K562 (cell line): ENCODE results near the gene CLASP1. TPM values are rescaled to one million over a fixed set of nuclear protein-coding genes. Genes with fewer than 3 reads are reported as not detected.

Source experiments
- CTBP1 ChIP-seq: fragments of 450-650 bp; IDR thresholded peaks from 2 replicates; pipeline ENCODE4 v1.6.1; 2016; ENCODE audit warnings: borderline replicate concordance
- DIDO1 ChIP-seq: fragments of 450-650 bp; IDR thresholded peaks from 2 replicates; pipeline ENCODE4 v1.6.1; 2016; ENCODE audit warnings: low read depth, missing biosample characterization, missing genetic modification characterization
- GABPB2 ChIP-seq: fragments of 250-450 bp; sonication (Bioruptor Pico); conservative IDR thresholded peaks from 2 replicates; pipeline ENCODE4 v1.5.1; 2021; ENCODE audit warnings: mild to moderate bottlenecking
- HDGF ChIP-seq: fragments of 450-650 bp; IDR thresholded peaks from 2 replicates; pipeline ENCODE4 v1.6.1; 2016
- PTTG1 ChIP-seq: fragments of 450-650 bp; IDR thresholded peaks from 2 replicates; pipeline ENCODE4 v1.6.1; 2016; ENCODE audit warnings: low read depth, mild to moderate bottlenecking, missing genetic modification characterization, missing compliant biosample characterization
- SIN3B ChIP-seq: fragments of 450-650 bp; IDR thresholded peaks from 2 replicates; pipeline ENCODE4 v1.6.1; 2017; ENCODE audit warnings: low read depth, mild to moderate bottlenecking, moderate library complexity
- ZBTB11 ChIP-seq, 3 experiments: fragments of 200-800 bp in 1 of 3; fragments of 250-450 bp in 1 of 3; fragments of 450-650 bp in 1 of 3; sonication (Bioruptor Pico) in 1 of 3; sonication (Bioruptor generic) in 1 of 3; formaldehyde crosslinking in 1 of 3; IDR thresholded peaks; 2 replicates each; pipeline versions ENCODE4 v1.6.1 to v1.8.0; 2016 to 2022; ENCODE audit warnings: mild to moderate bottlenecking in 2 of 3, missing genetic modification characterization in 2 of 3, missing compliant biosample characterization in 1 of 3, moderate library complexity in 1 of 3
- ZBTB43 ChIP-seq: sonication (generic); formaldehyde crosslinking; IDR thresholded peaks from 2 replicates; pipeline ENCODE4 v1.8.0; 2023; ENCODE audit warnings: mild to moderate bottlenecking, missing genetic modification reagents
- ZFP30 ChIP-seq: fragments of 250-450 bp; sonication (Bioruptor Pico); IDR thresholded peaks from 2 replicates; pipeline ENCODE4 v1.8.0; 2022; ENCODE audit warnings: moderate library complexity, mild to moderate bottlenecking, inconsistent platforms, borderline replicate concordance
- ZNF121 ChIP-seq: sonication (generic); formaldehyde crosslinking; conservative IDR thresholded peaks from 2 replicates; pipeline ENCODE4 v1.8.0; 2022; ENCODE audit warnings: missing genetic modification reagents
- ZNF57 ChIP-seq: fragments of 450-650 bp; formaldehyde crosslinking; IDR thresholded peaks from 2 replicates; pipeline ENCODE4 v1.4.0; 2020; ENCODE audit warnings: mild to moderate bottlenecking, moderate library complexity
- ZNF668 ChIP-seq: fragments of 250-450 bp; sonication (Bioruptor Pico); IDR thresholded peaks from 2 replicates; pipeline ENCODE4 v1.8.0; 2022; ENCODE audit warnings: mild to moderate bottlenecking, inconsistent platforms
- ZNF764 ChIP-seq: fragments of 250-450 bp; sonication (Bioruptor Pico); IDR thresholded peaks from 2 replicates; pipeline ENCODE4 v1.4.0; 2020; ENCODE audit warnings: low read depth, mild to moderate bottlenecking, moderate library complexity
- ZSCAN32 ChIP-seq: fragments of 450-650 bp; formaldehyde crosslinking; IDR thresholded peaks from 2 replicates; pipeline ENCODE4 v1.4.0; 2020; ENCODE audit warnings: mild to moderate bottlenecking, moderate library complexity
- polyA plus RNA-seq, 8 experiments: library from polyadenylated mRNA; depleted of rRNA in 4 of 8; stranded (reverse) in 5 of 8; unstranded in 3 of 8; fragments of >200 nt; fragmentation: Nextera tagmentation in 2 of 8; fragmentation: Illumina TruSeq in 1 of 8; extraction: Ambion mirVana in 2 of 8; extraction: Trizol in 1 of 8; gene quantifications; 2 replicates each; pipeline versions ENCODE4 v1.2.1 to v1.2.3, GENCODE V29; 2011 to 2014; ENCODE audit warnings: inconsistent platforms in 1 of 8, missing spikeins in 1 of 8
- total RNA-seq, 7 experiments: library from RNA; depleted of rRNA in 6 of 7; stranded (reverse); fragments of >200 nt in 6 of 7; fragmentation: Illumina TruSeq in 2 of 7; extraction: Trizol in 2 of 7; gene quantifications; 2 replicates each; pipeline versions ENCODE4 v1.2.1 to v1.2.3, GENCODE V29; 2011 to 2021; ENCODE audit warnings: low replicate concordance in 1 of 7
- TF ChIP-seq, protein P1 (sequence below), 2 experiments: fragments of 450-650 bp; conservative IDR thresholded peaks; 2 replicates each; pipeline ENCODE4 v1.6.1; 2017; ENCODE audit warnings: mild to moderate bottlenecking in 2 of 2, moderate library complexity in 2 of 2

CLASP1 gene
- total and polyA plus RNA-seq, 9 of the 15 experiments (the other 6 are each of a cell fraction or from before 2014, with no cell fraction given): 1.7 to 40.3 (median 20.7) TPM

DNA sequence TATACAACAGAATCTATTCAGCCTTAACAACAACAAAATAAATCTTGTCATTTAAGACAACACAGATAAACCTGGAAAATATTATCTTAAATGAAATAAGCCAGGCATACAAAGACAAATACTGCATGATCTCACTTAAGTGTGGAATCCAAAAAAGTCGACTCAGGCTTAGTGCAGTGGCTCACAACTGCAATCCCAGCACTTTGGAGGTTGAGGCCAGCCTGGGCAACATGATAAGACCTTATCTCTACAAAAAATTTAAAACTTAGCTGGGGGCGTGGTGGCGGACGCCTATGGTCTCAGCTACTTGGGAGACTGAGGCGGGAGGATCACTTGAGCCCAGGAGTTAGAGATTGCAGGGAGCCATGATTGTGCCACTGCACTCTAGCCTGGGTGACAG is 193.8 kb downstream of the CLASP1 start (continued):
- TF ChIP-seq ZFP30 (no peak), ZBTB11 (CRISPR knock-in tag; IDR thresholded peaks at IDR 0.05) (no peak), CTBP1 (peak; percentile 39; the same call in 1 of the 2 replicates), PTTG1 (tag) (no peak), ZSCAN32 (CRISPR knock-in tag) (no peak), HDGF (no peak), ZNF57 (CRISPR knock-in tag) (no peak), ZNF668 (no peak), GABPB2 (CRISPR knock-in tag) (no peak), ZNF764 (CRISPR knock-in tag) (no peak), ZBTB43 (CRISPR knock-in tag) (no peak), SIN3B (no peak), ZNF121 (CRISPR knock-in tag) (no peak), DIDO1 (no peak)
- TF ChIP-seq, protein P1, sequence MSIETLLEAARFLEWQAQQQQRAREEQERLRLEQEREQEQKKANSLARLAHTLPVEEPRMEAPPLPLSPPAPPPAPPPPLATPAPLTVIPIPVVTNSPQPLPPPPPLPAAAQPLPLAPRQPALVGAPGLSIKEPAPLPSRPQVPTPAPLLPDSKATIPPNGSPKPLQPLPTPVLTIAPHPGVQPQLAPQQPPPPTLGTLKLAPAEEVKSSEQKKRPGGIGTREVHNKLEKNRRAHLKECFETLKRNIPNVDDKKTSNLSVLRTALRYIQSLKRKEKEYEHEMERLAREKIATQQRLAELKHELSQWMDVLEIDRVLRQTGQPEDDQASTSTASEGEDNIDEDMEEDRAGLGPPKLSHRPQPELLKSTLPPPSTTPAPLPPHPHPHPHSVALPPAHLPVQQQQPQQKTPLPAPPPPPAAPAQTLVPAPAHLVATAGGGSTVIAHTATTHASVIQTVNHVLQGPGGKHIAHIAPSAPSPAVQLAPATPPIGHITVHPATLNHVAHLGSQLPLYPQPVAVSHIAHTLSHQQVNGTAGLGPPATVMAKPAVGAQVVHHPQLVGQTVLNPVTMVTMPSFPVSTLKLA (conservative IDR thresholded peaks at IDR 0.05): no peak
